ENCODE measurements around the gene OR2J1.
"Not testable (repeated sequence)": the region's sequence is repeated elsewhere in the genome, so short reads cannot be mapped to it uniquely, and the experiment has no call there.

Gene OR2J1

DNA sequence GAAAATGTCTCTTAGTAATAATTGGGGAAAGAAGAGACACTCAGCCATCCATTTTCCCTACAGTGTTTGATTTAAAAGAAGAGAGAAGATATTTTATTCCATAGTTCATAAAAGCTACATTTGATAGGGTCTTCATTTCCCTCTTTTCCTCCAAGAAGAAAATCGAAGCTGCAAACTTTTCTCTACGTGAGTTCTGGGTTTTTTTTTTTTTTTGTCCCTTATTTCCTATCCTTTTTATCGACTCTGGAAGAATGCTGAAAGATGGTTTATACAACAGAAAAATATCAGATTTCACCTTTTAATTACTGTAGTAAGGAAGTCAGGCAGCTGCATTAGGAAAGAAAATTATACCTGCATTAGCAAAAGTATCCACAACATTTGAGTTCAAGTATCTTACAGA lies at the start of gene OR2J1:
Gene OR2J1 (plus strand): TSS at position 301 of the 400 bp plus-strand sequence. CDS start 1,453 bp downstream, outside the sequence.
- in situ Hi-C loops (cut with HindIII; ENCODE audit: low sequenced_read_pairs), result no loop called here

DNA sequence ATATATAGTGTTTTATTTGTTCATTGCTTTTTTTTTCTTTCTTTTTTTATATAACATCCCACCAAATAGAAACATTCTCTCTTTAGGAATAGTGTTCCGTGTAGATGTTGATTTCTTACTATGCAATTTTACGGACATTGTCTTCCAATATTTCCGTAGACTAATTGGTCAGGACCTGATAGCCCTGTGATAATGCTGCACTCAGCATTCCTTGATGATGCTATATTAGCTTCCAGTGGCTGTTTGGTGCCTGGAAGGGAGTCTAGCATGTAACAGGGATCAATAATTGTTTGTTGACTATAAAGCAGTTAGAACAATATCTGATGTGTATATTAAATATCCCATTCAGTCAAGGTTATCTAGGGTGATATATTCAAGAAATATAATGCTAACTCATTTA lies 47.6 kb upstream of the OR2J1 start:
- in situ Hi-C loops (cut with HindIII; ENCODE audit: low sequenced_read_pairs), result no loop called here

DNA sequence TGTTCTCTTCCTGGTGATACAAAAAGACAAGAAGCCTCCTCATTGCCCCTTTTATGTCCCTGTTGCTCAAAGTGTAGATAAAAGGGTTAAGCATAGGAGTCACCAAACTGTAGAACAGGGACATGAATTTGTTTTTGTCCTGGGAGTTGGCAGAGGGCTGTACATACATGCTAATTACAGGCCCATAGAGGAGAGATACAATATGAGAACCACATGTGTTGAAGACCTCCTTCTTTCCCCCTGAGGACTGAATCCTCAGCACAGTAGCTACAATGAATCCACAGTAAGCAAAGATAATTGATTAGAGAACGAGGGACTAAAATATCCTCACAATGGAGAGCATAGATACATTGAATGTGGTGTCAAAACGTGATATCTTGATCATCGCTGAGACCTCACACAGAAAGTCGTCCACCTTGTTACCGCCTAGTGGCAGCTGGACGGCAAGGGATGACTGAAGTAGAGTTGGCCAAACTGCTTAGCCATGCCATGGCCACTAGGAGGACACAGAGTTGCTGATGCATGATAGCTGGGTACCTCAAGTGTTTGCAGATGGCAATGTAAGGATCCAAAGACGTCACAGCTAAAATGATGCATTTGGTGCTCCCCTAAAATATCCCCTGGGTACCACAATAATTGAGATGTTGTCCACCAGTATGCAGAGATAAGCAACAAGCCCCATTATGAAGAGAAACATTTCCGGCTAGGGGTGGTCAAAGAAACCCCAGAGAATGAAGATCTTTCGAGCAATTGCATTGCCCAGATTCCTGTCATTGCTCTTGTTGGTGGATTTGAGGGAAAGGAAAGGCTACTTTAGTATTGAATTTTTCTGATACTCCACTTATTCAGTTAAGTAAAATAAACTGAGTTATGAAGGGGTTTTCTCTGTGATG lies 27.2 kb upstream of the OR2J1 start:
- in situ Hi-C loops (cut with HindIII; ENCODE audit: low sequenced_read_pairs), result no loop called here

DNA sequence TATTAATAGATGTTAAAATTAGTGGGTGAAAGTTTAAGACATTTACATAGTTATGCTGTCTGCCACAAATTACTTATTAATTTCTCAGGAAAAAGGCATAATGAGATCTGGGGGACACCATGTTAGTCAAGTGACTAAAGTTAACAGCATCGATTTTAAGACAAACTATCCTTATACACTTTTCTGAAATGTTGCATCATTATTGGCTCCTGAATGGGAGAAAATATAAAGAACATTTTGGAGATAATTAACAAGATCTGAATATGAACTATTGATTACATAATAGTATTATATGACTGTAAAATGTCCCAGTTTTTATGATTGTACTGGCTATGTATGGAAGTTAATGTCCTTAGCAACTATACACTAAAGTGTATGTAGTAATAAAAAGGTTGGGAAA lies 20.1 kb upstream of the OR2J1 start:
- in situ Hi-C loops (cut with HindIII; ENCODE audit: low sequenced_read_pairs), result no loop called here

- in situ Hi-C loops (cut with HindIII; ENCODE audit: low sequenced_read_pairs), result no loop called here
Observed at GRCh38 chr6:29081312-29081711, 18.0 kb upstream of the OR2J1 start.

GRCh38 chr6:29082457-29082856 lies 16.8 kb upstream of the OR2J1 start:
- in situ Hi-C loops (cut with HindIII; ENCODE audit: low sequenced_read_pairs), result no loop called here

GRCh38 chr6:29087213-29087612 lies 12.1 kb upstream of the OR2J1 start, which contains the start of gene OR2B3:
Gene OR2B3, minus strand, starts transcription at chr6:29087313. Its CDS starts 65 bp downstream, at chr6:29087248.
- in situ Hi-C loops (cut with HindIII; ENCODE audit: low sequenced_read_pairs), result no loop called here

GRCh38 chr6:29092957-29093356 lies 6.3 kb upstream of the OR2J1 start:
- in situ Hi-C loops (cut with HindIII; ENCODE audit: low sequenced_read_pairs), result no loop called here

- in situ Hi-C loops (cut with HindIII; ENCODE audit: low sequenced_read_pairs), result no loop called here
Observed at GRCh38 chr6:29097803-29098202, 1.5 kb upstream of the OR2J1 start.

DNA sequence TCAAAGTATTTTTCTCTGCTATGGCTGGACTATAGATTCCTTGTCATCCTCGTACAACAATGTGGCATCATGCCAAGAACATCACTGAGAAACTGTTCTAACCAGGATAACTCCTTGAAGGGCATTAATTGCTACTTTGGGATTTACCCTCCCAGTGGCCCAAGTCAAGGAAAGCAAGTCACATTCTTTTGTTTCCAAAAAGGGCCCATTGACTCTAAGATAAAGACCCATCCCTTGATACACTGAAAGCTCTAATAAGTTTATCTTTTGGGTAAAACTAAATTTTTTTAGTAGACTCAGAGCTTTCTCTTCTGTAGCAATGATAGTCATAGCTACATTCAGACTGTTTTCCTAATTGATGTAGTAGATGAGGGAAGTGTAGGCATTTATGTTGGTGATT lies 8.5 kb downstream of the OR2J1 start, which contains the start of gene OR2J3:
Gene OR2J3 (plus strand): TSS at position 301 of the 400 bp plus-strand sequence. CDS start 3,833 bp downstream, outside the sequence.
- in situ Hi-C loops (cut with HindIII; ENCODE audit: low sequenced_read_pairs), result no loop called here

GRCh38 chr6:29112135-29112534 lies 12.8 kb downstream of the OR2J1 start:
- in situ Hi-C loops (cut with HindIII; ENCODE audit: low sequenced_read_pairs), result no loop called here

DNA sequence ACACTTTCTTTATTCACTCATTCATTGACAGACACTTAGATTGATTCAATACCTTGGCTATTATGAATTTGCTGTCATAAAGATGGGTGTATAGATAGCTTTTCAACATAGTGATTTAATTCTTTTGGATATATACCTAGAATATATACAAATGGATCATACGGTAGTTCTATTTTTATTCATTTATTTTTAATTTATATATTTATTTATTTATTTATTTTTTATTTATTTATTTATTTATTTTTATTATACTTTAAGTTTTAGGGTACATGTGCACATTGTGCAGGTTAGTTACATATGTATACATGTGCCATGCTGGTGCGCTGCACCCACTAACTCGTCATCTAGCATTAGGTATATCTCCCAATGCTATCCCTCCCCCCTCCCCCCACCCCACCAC lies 15.7 kb downstream of the OR2J1 start:
- in situ Hi-C loops (cut with HindIII; ENCODE audit: low sequenced_read_pairs), result not testable (repeated sequence)

DNA sequence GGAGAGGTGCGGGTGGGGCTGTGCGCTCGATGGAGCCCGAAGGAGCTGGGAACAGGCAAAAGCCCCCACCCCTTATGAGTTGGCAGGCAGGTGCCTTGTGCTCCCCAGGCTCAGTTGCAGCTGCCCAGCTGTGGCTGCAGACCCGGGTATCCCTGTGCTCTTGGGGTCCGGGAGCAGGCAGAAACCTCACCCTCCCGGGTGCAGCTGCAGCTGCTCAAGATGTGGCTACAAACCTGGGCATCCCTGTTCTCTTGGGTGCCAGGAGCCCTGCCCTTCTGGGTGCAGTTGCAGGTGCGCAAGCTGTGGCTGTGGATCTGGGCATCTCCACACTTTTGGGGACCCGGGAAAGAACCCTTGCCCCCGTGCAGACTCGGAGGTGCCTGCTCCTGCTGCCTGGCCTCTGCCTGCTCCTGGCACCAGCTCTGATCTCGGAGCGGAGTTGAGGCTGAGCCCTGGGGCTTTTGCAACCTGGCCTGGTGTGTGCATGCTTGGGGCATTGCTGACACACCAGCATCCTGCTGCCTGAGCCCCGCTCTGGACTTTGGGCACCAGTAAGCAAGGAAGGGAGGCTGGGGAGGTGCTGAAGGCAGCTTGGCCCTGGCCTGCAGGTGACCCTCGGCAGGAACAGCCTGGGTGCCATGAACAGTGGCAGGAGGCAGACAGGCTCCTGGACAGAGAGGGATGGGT lies 30.2 kb downstream of the OR2J1 start:
- in situ Hi-C loops (cut with HindIII; ENCODE audit: low sequenced_read_pairs), result no loop called here

- in situ Hi-C loops (cut with HindIII; ENCODE audit: low sequenced_read_pairs), result no loop called here
Observed at GRCh38 chr6:29130644-29131043, 31.4 kb downstream of the OR2J1 start.

- in situ Hi-C loops (cut with HindIII; ENCODE audit: low sequenced_read_pairs), result no loop called here
Observed at GRCh38 chr6:29131691-29132090, 32.4 kb downstream of the OR2J1 start.

DNA sequence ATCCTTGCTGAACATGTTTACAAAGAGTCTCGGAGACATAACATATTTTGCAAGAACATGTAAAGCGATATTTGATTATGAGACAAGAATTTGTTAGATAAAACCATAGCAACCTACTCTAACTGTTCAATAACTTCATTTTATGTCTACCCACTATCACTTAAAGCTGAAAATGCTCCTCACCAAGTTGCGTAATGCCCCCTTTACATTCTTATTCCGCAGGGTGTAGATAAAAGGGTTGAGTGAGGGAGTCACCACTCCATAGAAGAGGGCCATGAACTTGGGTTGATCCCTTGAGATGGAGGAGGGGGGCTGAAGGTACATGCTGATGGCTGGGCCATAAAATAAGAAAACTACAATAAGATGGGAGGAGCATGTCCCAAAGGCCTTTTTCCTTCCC lies 38.4 kb downstream of the OR2J1 start:
- in situ Hi-C loops (cut with HindIII; ENCODE audit: low sequenced_read_pairs), result no loop called here

- in situ Hi-C loops (cut with HindIII; ENCODE audit: low sequenced_read_pairs), result no loop called here
Observed at GRCh38 chr6:29141606-29142005, 42.3 kb downstream of the OR2J1 start.

- in situ Hi-C loops (cut with HindIII; ENCODE audit: low sequenced_read_pairs), result no loop called here
Observed at GRCh38 chr6:29142309-29142708, 43.0 kb downstream of the OR2J1 start.

DNA sequence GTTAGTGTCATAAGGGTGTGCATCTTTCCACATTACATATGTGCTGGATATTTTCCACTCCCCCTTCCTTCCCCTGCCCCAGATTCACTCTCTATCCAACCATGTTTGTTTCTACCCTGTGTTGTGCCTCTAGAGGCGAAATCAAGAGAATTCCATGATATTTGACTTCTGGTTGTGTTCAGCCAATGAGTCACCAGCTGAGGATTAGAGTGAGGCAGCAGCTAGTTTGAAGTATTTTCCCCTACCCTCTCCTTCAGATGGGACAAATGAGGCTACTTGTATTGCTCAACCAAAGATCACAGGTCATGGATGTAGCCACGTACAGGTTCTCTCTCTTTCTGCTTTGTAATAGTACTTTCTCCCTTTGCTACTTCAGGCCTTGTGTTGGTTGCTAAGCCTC lies 46.9 kb downstream of the OR2J1 start:
- in situ Hi-C loops (cut with HindIII; ENCODE audit: low sequenced_read_pairs), result no loop called here

- in situ Hi-C loops (cut with HindIII; ENCODE audit: low sequenced_read_pairs), result no loop called here
Observed at GRCh38 chr6:29147074-29147473, 47.8 kb downstream of the OR2J1 start.

DNA sequence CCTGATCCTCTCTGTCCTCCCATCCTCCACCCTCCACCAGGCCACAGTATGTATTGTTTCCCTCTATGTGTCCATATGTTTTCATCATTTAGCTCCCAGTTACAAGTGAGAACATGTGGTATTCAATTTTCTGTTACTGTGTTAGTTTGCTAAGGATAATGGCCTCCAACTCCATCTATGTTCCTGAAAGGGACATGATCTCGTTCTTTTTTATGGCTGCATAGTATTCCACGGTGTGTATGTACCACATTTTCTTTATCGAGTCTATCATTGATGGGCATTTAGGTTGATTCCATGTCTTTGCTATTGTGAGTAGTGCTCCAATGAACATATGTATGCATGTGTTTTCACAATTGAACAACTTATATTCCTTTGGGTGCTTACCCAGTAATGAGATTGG lies 50.2 kb downstream of the OR2J1 start:
- in situ Hi-C loops (cut with HindIII; ENCODE audit: low sequenced_read_pairs), result not testable (repeated sequence)

Data from DLD1 (cell line).